Endometrium (tissue), 2 donors: ENCODE measurements around the gene CAMSAP2.
"Not testable (repeated sequence)": the region's sequence is repeated elsewhere in the genome, so short reads cannot be mapped to it uniquely, and the experiment has no call there.

Source experiments
- FAIRE-seq: peaks from 2 replicates; lab custom pipeline; 2012; peaks lifted over from hg19 to GRCh38; lab: Jason Lieb, UNC
- donor health status: control.
- donor health status: control.

CAMSAP2 gene

GRCh38 chr1:200739702-200740570 lies 1.2 kb downstream of the CAMSAP2 start:
- no peak for FAIRE-seq

- FAIRE-seq, result no peak
Observed at GRCh38 chr1:200740571-200741208, 2.0 kb downstream of the CAMSAP2 start.

DNA sequence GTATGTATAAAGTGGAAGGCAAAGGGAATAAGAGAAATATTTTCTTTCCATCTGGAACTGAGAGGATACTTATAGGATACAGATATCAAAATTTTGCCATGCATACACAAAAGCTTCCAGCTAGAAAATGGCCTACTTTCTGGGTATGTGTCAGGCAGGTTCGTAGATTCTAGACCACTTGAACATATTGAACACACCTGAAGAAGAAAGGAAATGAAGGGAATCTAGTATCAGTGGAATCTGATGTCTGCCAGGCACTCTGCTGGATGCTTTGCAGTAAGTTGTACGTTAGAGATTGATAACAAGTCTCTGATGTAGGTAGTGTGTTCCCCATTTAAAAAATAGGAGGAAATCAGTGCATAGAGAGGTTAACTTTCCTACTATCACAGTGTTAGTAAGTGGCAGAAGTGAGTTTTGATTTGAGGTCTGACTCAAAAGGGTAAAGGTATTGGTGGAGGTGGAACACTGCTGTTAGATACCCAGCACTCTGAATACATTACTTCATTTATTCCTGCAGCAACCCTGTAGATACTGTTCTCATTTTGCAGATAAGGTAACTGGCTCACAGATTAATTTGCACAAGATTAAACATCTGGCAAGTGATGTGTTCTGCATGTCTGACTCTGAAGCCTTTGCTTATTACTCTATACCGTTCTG lies 3.0 kb downstream of the CAMSAP2 start:
- FAIRE-seq, result no peak

GRCh38 chr1:200744143-200744542 lies 5.5 kb downstream of the CAMSAP2 start:
- no peak for FAIRE-seq

DNA sequence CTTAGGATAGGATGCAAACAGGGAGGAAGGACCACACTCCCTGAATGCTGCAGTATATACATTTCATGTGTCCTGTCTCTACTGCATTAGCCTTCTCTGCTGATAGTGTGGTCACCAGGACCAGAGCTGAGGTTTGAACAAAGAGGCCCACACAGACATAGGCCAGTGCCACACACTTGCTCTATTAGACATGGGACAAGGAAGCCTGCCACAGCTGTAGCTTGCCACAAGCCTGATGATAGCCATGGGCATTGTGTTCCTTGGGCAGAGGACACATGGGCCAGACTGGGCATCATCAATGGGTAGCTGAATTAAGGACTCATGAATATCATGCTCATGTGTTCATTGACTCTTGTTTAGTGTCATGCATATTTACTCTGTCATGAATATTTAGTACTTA lies 10.4 kb downstream of the CAMSAP2 start:
- FAIRE-seq, result no peak

GRCh38 chr1:200750749-200751148 lies 12.1 kb downstream of the CAMSAP2 start:
- not testable (repeated sequence) for FAIRE-seq

DNA sequence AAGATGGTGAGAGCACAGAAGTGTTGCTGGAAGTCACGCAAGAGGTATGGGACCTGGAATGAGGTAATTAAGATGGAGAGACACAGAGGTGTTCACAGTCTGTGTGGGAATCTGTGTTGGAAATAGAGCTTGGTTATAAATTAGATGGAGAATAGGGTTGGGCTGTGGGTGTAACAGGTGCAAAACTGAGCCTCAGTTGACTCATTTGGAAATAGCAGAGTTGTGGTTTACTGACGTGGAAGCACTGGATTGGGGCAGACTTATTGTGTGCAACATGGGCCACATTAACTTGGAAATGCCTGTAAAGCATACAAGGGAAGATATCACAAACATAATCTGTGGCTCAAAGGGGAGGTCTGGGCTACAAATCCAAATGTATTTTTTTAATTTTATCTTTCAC lies 13.0 kb downstream of the CAMSAP2 start:
- FAIRE-seq, result no peak

- no peak for FAIRE-seq
Observed at GRCh38 chr1:200753650-200754198, 15.0 kb downstream of the CAMSAP2 start.

- FAIRE-seq, result no peak
Observed at GRCh38 chr1:200755456-200755855, 16.8 kb downstream of the CAMSAP2 start.

- no peak for FAIRE-seq
Observed at GRCh38 chr1:200762089-200762488, 23.4 kb downstream of the CAMSAP2 start.

- FAIRE-seq, result no peak
Observed at GRCh38 chr1:200767321-200767720, 28.6 kb downstream of the CAMSAP2 start.

- FAIRE-seq, result no peak
Observed at GRCh38 chr1:200771625-200772555, 33.2 kb downstream of the CAMSAP2 start.

DNA sequence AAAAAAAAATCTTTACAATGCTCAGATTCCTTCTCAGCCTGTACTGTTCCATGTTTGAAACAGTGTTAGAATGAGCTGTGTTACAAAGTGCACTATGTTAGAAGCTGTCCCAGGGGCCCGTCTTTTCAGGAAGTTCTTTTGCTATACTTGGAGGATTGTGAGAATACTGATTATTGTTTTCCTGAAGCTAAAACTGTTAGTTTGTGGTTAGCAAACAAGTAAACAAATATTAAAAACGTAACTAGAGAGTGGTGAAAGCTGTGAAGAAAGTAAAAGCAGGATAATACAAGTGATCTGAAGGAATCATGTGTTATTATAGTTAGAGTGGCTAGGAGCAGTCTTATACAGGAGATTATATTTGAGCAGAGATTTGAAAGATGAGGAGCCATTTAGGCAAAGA lies 35.6 kb downstream of the CAMSAP2 start:
- FAIRE-seq, result no peak

DNA sequence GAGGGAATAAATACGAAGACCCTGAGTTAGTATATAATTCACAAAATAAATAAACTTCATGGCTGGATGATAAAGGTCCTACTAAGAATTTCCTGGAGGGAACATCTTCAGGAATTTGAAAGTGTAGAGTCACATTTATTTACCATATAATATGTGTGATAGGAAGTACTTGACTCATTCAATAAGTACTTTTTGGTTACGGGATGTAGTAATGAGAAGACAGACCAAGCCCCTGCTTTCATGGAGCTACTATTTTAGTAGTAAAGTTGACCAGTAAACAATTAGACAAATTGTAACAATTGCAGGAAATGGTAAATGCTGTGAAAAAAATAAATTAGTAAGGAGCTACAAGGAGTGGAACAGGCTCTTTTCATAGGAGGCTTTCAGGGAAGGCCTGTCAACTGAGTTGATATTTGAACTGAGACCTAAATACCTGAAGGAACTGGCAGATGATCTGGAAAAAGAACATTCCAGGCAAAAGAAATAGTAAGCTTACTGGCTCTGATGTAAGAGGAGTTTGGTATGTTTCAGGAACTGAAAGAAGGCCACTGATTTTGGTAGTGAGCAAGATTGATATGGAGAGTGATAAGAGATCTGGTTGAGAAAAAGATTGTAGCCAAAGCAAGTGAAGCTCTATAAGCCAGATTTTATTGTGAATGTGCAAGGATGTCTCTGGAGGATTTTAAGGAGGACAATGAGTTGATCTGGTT lies 36.2 kb downstream of the CAMSAP2 start:
- no peak for FAIRE-seq

GRCh38 chr1:200775850-200776249 lies 37.2 kb downstream of the CAMSAP2 start:
- no peak for FAIRE-seq

DNA sequence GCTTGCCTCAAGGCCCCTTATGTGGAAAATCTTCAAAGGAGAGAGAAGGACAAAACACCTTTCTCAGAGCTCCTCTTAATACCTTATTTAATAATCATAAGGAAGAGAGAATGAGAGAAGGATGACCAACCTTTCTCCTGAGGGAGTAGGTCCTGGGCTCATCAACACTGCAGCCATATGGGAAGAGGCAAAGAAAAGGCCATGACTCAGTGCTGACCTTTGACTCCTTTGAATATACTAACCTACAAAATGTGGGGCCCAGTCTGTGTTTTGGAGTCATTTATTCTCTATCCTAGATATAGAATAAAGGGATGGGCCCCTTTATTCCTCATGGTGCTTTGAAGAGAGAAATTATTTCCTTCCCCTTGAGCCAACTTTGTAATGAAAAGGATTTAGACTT lies 38.3 kb downstream of the CAMSAP2 start:
- no peak for FAIRE-seq

DNA sequence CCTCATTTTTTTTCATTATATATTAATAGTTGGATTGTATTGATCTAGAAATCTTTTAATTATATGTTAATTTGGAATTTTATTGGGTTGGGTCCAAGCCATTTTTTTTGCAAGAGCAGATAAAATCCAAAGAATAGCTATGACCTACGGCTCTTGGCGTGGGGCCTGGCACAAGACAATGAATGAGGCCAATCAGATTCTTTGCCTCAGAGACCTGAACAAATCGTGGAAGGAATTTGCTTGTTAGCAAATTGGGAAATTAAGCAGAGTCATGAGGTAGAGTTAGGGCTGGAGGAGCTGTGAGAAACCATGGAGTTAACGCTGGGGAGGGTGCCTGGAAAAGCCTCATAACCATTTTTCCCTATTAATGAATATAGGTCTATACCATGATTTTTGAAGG lies 40.1 kb downstream of the CAMSAP2 start:
- FAIRE-seq, result no peak

- no peak for FAIRE-seq
Observed at GRCh38 chr1:200779326-200779725, 40.6 kb downstream of the CAMSAP2 start.

GRCh38 chr1:200780545-200781369 lies 42.1 kb downstream of the CAMSAP2 start:
- FAIRE-seq, result peak; percentile 54

- FAIRE-seq, result no peak
Observed at GRCh38 chr1:200783926-200784325, 45.2 kb downstream of the CAMSAP2 start.
